Islet of Langerhans (tissue), 1 donor: Measurements from ENCODE around the gene CACNA1C.
"Not testable (repeated sequence)": the region's sequence is repeated elsewhere in the genome, so short reads cannot be mapped to it uniquely, and the experiment has no call there.

Source experiments
- FAIRE-seq: peaks from one replicate; lab custom pipeline; 2011; peaks lifted over from hg19 to GRCh38; lab: Jason Lieb, UNC

CACNA1C gene

DNA sequence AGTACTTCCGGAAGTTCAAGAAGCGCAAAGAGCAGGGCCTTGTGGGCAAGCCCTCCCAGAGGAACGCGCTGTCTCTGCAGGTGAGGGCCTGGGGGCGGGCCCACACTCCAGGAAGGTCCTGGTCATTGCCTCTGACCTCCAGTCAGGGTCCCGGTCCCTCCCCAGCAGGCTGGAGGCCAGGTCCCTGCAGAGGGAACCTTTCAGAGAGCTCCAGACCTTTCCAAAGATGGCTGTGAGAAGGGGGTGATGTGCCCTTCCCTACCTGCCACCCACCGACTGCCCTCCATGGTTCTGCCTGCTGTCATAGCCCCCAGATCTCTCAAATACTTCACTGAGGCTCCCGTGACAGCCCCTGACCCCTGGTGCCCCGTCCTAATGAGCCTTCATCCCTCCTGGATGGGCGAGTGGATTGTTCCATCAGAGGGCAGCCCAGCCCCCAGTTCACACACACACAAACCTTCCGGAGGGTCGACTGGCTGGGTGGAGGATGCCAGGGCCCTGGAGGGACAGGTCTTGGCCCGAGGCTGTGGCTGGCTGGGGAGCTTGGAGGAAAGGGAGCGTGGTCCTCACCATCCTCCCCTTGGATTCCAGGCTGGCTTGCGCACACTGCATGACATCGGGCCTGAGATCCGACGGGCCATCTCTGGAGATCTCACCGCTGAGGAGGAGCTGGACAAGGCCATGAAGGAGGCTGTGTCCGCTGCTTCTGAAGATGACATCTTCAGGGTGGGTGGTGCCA is 624.5 kb downstream of the CACNA1C start:
- FAIRE-seq, result no peak

DNA sequence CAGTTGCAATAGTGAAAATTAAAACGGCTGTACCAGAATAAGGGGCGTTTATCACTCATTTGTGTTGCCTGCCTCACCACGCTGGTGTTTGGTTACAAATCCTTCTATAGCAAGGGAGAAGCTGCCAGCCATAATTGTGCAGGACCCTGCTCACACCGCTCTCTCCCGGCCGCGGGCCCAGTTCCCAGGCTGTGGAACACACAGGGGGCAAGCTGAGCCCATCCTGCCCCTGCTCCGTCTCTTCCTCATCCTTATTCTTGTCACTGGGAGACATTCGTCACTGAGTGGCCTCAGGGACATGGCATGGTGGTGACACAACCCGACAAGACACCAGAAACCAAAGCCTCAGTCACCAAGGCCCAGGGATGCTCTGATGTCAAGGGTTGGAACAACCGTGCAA is 625.6 kb downstream of the CACNA1C start:
- FAIRE-seq, result no peak

DNA sequence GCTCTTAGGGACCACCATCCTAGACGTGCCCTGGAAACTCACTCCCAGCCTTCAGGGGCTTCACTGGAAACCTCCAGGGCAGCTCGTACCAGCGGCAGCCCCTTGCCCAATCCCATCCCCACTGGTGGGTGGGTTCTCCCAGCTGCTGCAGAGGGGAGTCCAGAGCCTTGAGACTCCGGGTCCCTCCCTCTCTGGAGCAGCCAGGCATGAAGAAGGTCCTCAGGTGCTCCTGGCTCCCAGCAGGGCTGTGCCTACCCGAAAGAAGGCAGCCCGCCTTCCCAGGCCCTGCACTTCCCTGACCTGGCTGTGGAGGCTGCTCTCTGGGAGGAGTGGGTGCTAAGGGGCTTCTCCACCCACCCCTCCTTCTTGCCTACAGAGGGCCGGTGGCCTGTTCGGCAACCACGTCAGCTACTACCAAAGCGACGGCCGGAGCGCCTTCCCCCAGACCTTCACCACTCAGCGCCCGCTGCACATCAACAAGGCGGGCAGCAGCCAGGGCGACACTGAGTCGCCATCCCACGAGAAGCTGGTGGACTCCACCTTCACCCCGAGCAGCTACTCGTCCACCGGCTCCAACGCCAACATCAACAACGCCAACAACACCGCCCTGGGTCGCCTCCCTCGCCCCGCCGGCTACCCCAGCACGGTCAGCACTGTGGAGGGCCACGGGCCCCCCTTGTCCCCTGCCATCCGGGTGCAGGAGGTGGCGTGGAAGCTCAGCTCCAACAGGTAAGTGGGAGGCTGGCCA is 626.5 kb downstream of the CACNA1C start:
- FAIRE-seq, result no peak

DNA sequence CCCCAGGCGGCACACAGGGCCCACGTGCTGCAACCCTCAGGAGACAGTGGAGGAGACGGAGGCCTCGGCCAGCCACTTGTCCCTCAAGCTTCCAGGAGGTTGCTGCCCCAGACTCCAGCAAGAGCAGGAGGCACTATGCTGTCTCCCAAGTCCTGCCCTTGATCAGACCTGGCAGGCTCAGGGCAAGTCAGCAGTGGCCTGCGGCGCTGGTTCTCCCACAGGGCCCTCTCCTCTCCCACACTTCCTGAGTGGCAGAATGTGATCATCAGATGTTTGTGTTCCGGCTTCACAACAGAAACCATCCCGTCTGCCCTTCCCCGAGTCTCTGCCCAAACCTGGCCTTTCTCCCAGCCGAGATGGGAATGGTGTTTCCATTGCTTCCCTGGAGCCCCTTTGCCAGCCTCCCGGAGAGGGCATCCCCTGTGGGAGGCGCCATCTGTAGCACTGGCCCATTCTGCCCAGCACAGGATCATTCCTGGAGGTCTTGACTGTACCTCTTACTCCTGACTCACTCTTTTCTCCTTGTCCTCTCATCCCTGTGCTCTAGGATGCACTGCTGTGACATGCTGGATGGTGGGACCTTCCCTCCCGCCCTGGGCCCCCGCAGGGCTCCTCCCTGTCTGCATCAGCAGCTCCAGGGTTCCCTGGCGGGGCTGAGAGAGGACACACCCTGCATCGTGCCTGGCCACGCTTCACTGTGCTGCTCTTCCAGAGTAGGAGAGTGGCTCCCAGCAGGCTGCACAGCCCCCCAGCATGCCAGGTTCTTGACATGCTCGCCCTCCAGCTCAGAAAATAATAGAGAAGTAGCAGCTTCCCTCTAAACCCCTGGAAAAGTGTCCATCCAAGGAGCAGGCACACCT is 627.3 kb downstream of the CACNA1C start:
- FAIRE-seq, result no peak

DNA sequence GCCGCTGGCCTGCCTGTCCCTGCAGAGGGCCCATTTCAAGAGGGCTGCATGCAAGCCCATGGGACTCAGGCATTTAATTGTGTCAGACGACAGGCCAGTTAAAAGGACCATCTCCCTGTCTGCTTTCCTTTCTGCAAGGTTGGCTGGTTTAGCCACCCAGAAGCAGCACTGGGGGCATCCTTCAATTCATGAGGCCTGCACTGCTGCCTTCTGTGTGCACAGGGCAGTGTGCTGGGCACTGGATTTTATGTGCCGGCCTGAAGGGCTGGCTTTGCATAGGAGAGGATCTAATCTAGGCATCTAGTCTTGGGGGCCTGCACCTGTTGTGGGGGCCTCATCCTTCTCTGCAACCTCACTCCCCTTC is 627.9 kb downstream of the CACNA1C start:
- FAIRE-seq, result no peak

GRCh38 chr12:2681450-2682205 is 628.8 kb downstream of the CACNA1C start:
- no peak for FAIRE-seq

GRCh38 chr12:2682296-2683251 is 629.8 kb downstream of the CACNA1C start:
- peak; percentile 80 for FAIRE-seq

GRCh38 chr12:2683283-2684025 is 630.7 kb downstream of the CACNA1C start:
- FAIRE-seq, result no peak

- FAIRE-seq, result not testable (repeated sequence)
Observed at GRCh38 chr12:2684026-2684325, 631.2 kb downstream of the CACNA1C start.

GRCh38 chr12:2685620-2686279 is 633.0 kb downstream of the CACNA1C start:
- FAIRE-seq, result not testable (repeated sequence)

- FAIRE-seq, result no peak
Observed at GRCh38 chr12:2686280-2686646, 633.5 kb downstream of the CACNA1C start.

GRCh38 chr12:2687058-2687457 is 634.3 kb downstream of the CACNA1C start:
- no peak for FAIRE-seq

DNA sequence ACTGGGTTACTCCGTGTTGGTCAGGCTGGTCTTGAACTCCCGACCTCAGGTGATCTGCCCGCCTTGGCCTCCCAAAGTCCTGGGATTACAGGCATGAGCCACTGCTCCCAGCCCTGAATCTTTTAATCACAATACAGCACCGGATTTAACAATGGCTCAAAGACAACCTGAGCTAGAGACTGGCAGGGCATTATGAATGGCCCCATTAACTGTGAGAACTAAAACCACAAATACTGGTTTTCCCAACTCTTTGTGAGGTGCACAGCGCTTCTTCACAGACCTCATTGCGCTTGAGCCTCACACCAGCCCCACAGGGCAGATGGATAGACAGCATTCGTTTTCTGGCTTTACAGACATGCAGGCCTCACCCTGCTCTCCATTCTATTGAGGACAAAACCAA is 634.9 kb downstream of the CACNA1C start:
- FAIRE-seq, result no peak

- FAIRE-seq, result no peak
Observed at GRCh38 chr12:2688381-2688931, 635.7 kb downstream of the CACNA1C start.

DNA sequence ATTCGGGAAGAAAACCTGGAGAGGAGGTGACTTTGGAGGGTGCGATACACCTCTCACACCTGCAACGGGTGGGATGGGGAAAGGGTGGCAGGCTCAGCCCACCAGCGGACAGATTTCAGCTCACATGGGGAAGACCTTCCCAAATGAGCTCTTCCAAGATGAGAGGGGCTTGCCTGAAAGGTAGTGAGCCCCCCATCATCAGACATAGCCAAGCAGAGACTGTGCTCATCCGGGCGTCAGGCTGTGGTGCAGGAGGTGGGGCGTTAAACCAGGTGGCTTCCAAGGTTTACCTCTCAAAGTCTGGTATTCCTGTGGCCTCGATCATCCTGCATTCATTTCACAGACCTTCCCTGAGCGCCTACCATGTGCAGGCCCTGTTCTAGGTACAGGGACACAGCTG is 636.6 kb downstream of the CACNA1C start:
- no peak for FAIRE-seq

- FAIRE-seq, result no peak
Observed at GRCh38 chr12:2689879-2690278, 637.1 kb downstream of the CACNA1C start.

DNA sequence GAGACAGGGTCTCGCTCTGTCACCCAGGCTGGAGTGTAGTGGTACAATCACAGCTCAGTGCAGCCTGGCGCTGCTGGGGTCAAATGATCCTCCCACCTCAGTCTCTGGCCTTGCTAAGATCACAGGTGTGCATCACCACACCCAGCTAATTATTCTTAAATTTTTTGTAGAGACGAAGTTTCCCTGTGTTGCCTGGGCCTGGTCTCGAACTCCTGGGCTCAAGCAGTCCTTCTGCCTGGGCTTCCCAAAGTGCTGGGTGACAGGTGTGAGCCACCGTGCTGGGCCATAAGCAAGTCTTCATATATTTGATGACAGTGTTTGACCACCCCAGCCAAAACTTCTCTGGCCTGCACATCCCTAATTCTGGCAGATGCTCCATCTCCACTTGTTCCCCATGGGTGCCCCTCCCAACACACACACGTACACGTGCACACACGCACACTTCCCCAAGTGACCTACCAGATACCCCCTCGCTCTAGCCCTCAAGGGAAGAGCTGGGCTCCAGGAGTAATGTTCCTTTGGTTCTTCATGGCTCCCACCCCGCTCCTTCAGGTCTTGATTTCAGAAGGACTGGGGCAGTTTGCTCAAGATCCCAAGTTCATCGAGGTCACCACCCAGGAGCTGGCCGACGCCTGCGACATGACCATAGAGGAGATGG is 637.7 kb downstream of the CACNA1C start:
- FAIRE-seq, result no peak

GRCh38 chr12:2691006-2691344 is 638.2 kb downstream of the CACNA1C start:
- no peak for FAIRE-seq

- FAIRE-seq, result no peak
Observed at GRCh38 chr12:2691345-2692071, 638.7 kb downstream of the CACNA1C start.
